Measurements from ENCODE around the gene SEPTIN7.
"Not testable (repeated sequence)": the region's sequence is repeated elsewhere in the genome, so short reads cannot be mapped to it uniquely, and the experiment has no call there.

The SEPTIN7 gene

GRCh38 chr7:35800718-35801391 lies at the start of gene SEPTIN7:
Gene SEPTIN7 (plus strand): TSS chr7:35801057. CDS start chr7:35801210, 153 bp downstream.
- peak; percentile 100 for DNase-seq

DNA sequence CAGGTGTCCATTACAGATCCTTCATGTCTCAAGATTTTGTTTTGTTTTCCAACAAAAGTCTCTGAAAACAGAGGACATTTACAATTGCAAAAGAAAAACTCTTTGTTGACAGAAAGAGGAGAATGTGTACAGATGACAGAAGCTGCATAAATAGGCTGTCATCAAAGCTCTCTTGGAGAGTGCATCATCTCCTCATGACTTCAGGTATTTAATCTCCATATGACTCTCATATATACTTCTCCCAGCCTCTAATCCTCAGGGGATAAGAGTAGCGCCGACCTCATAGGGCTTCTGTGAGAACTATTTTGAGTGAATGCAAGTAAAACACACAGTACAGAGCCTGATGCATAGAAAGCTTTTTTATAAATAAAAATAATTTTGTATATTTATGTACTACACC lies 48.1 kb upstream of the SEPTIN7 start:
- DNase-seq = no peak

GRCh38 chr7:35753761-35754603 lies 46.9 kb upstream of the SEPTIN7 start:
- peak; percentile 71 for DNase-seq

GRCh38 chr7:35754741-35755140 lies 46.1 kb upstream of the SEPTIN7 start:
- no peak for DNase-seq

GRCh38 chr7:35755711-35756110 lies 45.1 kb upstream of the SEPTIN7 start:
- no peak for DNase-seq

DNA sequence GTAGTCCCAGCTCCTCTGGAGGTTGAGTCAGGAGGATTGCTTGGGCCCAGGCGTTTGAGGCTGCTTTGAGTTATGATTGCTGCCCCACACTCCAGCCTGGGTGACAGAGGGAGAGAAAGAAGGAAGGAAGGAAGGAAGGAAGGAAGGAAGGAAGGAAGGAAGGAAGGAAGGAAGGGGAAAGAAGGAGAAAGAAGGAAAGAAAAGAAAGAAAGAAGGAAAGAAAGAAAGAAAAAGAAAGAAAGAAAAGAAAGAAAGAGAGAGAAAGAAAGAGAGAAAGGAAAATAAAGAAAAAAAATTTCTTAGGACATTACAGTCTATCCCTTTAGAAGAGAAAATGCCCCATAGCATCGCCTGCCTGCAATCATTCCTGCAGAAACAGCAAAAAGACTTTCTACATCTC lies 44.4 kb upstream of the SEPTIN7 start:
- DNase-seq = not testable (repeated sequence)

DNA sequence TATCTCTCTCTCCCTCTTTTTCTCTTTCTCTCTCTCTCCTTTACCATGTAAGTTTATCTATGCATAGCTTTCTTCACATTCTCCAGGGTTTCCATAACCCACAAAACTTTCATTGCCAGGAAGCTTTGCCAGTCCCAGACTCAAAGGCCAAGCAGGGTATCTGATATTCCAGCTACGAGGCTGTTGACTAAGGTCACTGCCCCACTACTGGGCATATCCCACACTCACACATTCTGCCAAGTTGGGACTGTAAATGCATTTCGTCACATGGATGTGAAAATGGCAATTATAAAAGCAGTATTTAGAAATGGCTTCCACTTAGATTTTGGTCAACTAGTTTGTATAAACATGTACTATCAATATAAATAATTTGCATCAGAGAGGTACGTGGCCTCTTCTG lies 43.3 kb upstream of the SEPTIN7 start:
- DNase-seq = no peak

- DNase-seq = no peak
Observed at GRCh38 chr7:35758421-35758820, 42.4 kb upstream of the SEPTIN7 start.

DNA sequence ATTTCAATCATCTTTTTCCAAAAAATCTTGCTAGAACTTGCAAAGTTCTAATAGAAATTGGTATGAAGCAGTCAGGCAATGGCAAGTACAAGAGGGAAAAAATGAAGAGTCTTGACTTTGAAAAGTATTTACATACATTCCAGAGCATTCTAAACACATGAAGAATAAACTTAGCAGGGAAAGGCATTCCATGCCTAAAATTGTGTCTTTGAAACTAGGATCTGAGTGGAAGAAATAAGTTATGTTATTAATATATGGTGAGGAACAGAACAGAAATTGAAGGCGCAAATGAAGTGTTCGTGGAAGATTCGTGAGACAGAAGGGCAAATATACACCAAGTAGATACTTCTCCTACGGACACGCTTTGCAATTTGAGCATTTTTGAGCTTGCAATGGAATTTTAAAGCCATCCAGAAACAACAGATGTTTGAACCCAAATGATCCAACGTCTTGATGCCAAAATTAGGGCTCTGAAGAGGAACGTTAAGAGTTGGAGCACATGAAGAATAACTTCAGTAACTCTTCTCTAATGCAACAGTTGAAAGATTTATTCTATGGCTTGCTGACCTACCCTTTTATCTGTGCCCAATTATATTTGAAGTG lies 40.6 kb upstream of the SEPTIN7 start:
- no peak for DNase-seq

DNA sequence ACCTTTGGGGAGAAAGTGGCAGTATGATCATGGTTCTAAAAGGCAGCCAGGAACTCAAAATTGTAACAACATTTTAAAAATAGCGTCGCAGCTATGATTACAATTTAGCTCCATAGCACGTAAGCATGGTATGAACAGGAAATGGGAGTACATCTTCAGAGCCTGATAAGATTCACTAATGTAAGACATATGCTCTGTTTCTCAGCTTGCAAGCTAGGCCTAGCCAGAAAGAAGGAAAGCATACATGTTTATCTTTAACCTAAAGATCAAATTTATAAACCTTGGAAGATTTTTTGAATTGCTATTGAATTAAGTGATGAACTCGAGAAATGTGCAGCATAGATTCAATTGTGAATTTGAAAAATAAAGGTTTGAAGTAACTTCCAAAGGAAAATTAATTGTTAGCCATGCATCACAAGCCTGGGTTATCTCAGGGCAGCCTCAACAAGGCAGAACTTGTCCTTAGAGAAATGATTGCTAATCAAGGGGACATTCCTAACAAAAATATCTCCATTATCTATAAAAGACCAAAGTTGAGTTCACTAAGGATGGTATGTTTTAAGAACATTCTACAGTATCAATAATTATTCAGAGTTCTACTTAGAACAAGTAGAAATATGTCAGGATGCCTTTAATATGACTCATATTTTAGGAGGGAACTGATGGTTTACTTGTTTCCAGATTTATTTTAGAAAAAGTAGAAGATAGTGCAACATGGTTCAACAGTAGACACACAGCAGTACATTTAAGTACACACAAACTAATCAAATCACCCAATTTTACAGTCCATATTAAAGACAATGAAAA lies 38.8 kb upstream of the SEPTIN7 start:
- no peak for DNase-seq

DNA sequence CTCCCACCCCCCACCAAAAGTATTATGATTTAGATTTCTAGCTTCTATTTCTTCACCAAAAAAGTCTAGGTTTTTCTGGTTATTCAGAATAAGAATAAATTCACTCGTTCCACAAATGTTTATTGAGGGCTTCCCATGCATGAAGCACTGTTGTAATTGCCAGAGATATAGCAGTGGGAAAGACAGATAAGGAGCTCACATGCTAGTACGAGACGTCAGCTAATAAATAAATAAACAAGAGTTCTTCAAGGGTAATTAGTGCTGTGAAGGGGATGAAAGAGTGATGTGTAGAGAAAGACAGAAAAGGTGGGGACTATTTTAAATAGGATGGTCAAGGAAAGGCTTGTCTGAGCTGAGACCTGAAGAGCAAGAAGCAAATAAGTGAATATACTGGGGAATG lies 38.1 kb upstream of the SEPTIN7 start:
- no peak for DNase-seq

GRCh38 chr7:35768346-35768745 lies 32.5 kb upstream of the SEPTIN7 start:
- no peak for DNase-seq

GRCh38 chr7:35771776-35772175 lies 29.1 kb upstream of the SEPTIN7 start:
- no peak for DNase-seq

DNA sequence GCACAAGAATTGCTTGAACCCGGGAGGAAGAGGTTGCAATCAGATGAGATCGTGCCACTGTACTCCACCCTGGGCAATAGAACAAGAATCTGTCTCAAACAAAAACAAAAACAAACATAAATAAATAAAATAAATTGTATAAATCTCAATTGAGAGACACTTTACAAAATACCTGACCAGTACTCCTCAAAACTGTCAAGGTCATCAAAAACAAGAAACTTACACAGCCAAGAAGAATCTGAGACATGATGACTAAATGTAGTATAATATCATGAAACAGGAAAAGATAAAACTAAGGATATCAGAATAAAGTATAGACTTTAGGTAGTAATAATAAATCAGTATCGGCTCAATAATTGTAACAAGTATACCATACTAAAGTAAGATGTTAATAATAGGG lies 26.9 kb upstream of the SEPTIN7 start:
- DNase-seq = no peak

GRCh38 chr7:35776686-35777085 lies 24.2 kb upstream of the SEPTIN7 start:
- no peak for DNase-seq

- no peak for DNase-seq
Observed at GRCh38 chr7:35777121-35777520, 23.7 kb upstream of the SEPTIN7 start.

GRCh38 chr7:35780070-35780469 lies 20.8 kb upstream of the SEPTIN7 start:
- DNase-seq = no peak

DNA sequence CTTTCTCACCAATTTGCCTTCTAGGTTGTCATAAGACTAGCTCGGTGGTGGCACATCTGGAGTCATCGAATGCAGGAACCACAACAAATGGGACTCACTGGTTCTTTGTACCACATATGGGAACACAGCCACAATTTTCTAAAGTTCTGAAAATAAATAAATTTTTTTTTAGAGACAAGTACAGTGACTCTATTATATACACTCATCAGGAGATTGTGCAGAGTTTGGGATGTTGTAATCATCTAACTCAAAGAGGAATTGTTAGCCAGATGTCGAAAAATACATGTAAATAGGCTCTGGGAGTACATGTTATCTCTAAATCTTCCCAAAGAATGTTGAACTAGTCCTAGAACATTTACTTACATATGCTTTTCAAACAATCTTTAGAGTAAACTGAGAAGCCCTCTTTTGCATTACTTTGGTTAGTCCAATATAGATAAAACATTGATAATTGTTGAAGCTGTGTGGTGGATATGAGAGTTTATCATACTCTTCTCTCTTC lies 19.6 kb upstream of the SEPTIN7 start:
- no peak for DNase-seq

- DNase-seq = no peak
Observed at GRCh38 chr7:35781767-35782515, 18.9 kb upstream of the SEPTIN7 start.

DNA sequence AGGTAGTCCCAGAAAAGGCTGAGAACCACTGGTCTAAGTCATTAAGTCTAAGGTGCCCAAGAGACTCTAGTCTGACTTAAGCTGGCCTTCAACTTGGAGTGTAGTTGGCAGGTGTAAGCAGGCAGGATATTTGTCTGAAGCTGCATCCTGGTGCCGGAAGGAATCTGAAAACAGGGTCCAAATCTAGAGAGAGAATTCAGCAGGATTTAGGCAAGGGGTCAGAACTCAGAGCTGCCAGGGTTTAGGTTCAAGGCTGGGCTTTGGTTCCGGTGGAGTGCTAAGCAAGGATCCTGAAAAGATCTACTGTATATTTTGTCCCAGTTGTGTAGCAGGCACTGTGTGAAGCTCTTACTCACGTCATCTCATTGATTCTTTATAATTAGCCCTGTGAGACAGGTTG lies 16.5 kb upstream of the SEPTIN7 start:
- DNase-seq = no peak

GRCh38 chr7:35785250-35785649 lies 15.6 kb upstream of the SEPTIN7 start:
- DNase-seq = no peak

- DNase-seq = no peak
Observed at GRCh38 chr7:35787925-35788324, 12.9 kb upstream of the SEPTIN7 start.
